Inferior parietal cortex (tissue), 1 donor: ENCODE results near the gene CYP4F2.
"Not testable (repeated sequence)": the region's sequence is repeated elsewhere in the genome, so short reads cannot be mapped to it uniquely, and the experiment has no call there.

ENCODE experiments used
- DNase-seq: peaks from one replicate; pipeline ENCODE4 v3.0.0-alpha.2; 2016; ENCODE audit errors: extremely low spot score

The CYP4F2 gene

GRCh38 chr19:15900032-15900431 is 2.2 kb upstream of the CYP4F2 start:
- not testable (repeated sequence) for DNase-seq

GRCh38 chr19:15899561-15899960 is 1.7 kb upstream of the CYP4F2 start:
- DNase-seq: not testable (repeated sequence)

- no peak for DNase-seq
Measured at GRCh38 chr19:15897026-15897737, 692 bp downstream of the CYP4F2 start.

- DNase-seq: no peak
Measured at GRCh38 chr19:15895876-15896430, 1.9 kb downstream of the CYP4F2 start.

GRCh38 chr19:15894359-15894758 is 3.5 kb downstream of the CYP4F2 start:
- no peak for DNase-seq

- no peak for DNase-seq
Measured at GRCh38 chr19:15893477-15893876, 4.4 kb downstream of the CYP4F2 start.

- DNase-seq: no peak
Measured at GRCh38 chr19:15892012-15892411, 5.9 kb downstream of the CYP4F2 start.

GRCh38 chr19:15891434-15891833 is 6.4 kb downstream of the CYP4F2 start:
- DNase-seq: no peak

- DNase-seq: not testable (repeated sequence)
Measured at GRCh38 chr19:15889339-15889738, 8.5 kb downstream of the CYP4F2 start.

- no peak for DNase-seq
Measured at GRCh38 chr19:15885919-15886318, 12.0 kb downstream of the CYP4F2 start.

GRCh38 chr19:15885167-15885566 is 12.7 kb downstream of the CYP4F2 start:
- no peak for DNase-seq

GRCh38 chr19:15883329-15883728 is 14.5 kb downstream of the CYP4F2 start:
- not testable (repeated sequence) for DNase-seq

GRCh38 chr19:15874821-15875474 is 22.9 kb downstream of the CYP4F2 start:
- no peak for DNase-seq

GRCh38 chr19:15873771-15874170 is 24.1 kb downstream of the CYP4F2 start:
- DNase-seq: not testable (repeated sequence)

GRCh38 chr19:15871570-15871969 is 26.3 kb downstream of the CYP4F2 start:
- DNase-seq: no peak

- DNase-seq: no peak
Measured at GRCh38 chr19:15869873-15870272, 28.0 kb downstream of the CYP4F2 start.

GRCh38 chr19:15869109-15869555 is 28.7 kb downstream of the CYP4F2 start:
- peak; percentile 36 for DNase-seq

GRCh38 chr19:15866636-15867035 is 31.2 kb downstream of the CYP4F2 start:
- no peak for DNase-seq

- DNase-seq: no peak
Measured at GRCh38 chr19:15864824-15865223, 33.0 kb downstream of the CYP4F2 start.

GRCh38 chr19:15863272-15863671 is 34.6 kb downstream of the CYP4F2 start:
- DNase-seq: no peak

- DNase-seq: no peak
Measured at GRCh38 chr19:15862444-15862843, 35.4 kb downstream of the CYP4F2 start.

GRCh38 chr19:15860522-15860921 is 37.4 kb downstream of the CYP4F2 start:
- DNase-seq: no peak

GRCh38 chr19:15859187-15859586 is 38.7 kb downstream of the CYP4F2 start:
- no peak for DNase-seq
